Panc1 (cell line): ENCODE data around the gene RPH3AL. TPM values are rescaled to one million over a fixed set of nuclear protein-coding genes. Genes with fewer than 3 reads are reported as not detected.

Source experiments
- ATAC-seq: fragments of 200-7000 bp; cut with Tn5 transposase; 2 replicates; pipeline ENCODE4 v1.9.1; 2020; ENCODE audit warnings: mild to moderate bottlenecking, moderate library complexity
- BruUV-seq: library from RNA; stranded (reverse); fragments of 400-500 nt; replicated peaks from 2 replicates; lab custom pipeline; 2021; lab: Mats Ljungman, UMichigan
- CTCF ChIA-PET: fragments of 300-600 bp; sonication (Branson Sonifier 250); formaldehyde crosslinking; loops from one replicate; lab custom pipeline; 2022; ENCODE audit warnings: antibody characterized with exemption; lab: Charles Lee
- POLR2A ChIA-PET: fragments of 300-600 bp; sonication (Branson Sonifier 250); formaldehyde crosslinking; loops from one replicate; lab custom pipeline; 2022; ENCODE audit warnings: antibody characterized with exemption; lab: Charles Lee
- DNase-seq: peaks from one replicate; pipeline ENCODE4 v3.0.0-alpha.2; 2010; ENCODE audit warnings: low read depth, low spot score
- H3K27ac ChIP-seq: 2 replicates; pipeline ENCODE4 v1.5.1; 2011; ENCODE audit warnings: mild to moderate bottlenecking, low read length, inconsistent platforms
- H3K27me3 ChIP-seq: fragments of 200-500 bp; sonication (Bioruptor generic); 2 replicates; pipeline ENCODE4 v1.6.0; 2014; ENCODE audit warnings: low read length, inconsistent platforms; ENCODE audit not compliant: control insufficient read depth, insufficient read depth
- H3K36me3 ChIP-seq: fragments of 200-500 bp; sonication (Bioruptor generic); 2 replicates; pipeline ENCODE4 v1.5.1; 2014; ENCODE audit warnings: inconsistent platforms, mild to moderate bottlenecking, low read length, moderate library complexity; ENCODE audit not compliant: control insufficient read depth, insufficient read depth
- H3K4me1 ChIP-seq: 2 replicates; pipeline ENCODE4 v1.5.1; 2011; ENCODE audit warnings: inconsistent platforms, mild to moderate bottlenecking, low read length, moderate library complexity; ENCODE audit not compliant: control insufficient read depth, insufficient read depth
- H3K4me3 ChIP-seq, 2 experiments: 2 replicates each; pipeline ENCODE4 v1.5.1; 2011 to 2012; ENCODE audit warnings: low read depth in 2 of 2, low read length in 2 of 2, mild to moderate bottlenecking in 2 of 2, inconsistent platforms in 1 of 2, moderate library complexity in 1 of 2
- H3K9me3 ChIP-seq: fragments of 200-500 bp; sonication (Bioruptor generic); 2 replicates; pipeline ENCODE4 v1.5.1; 2014; ENCODE audit warnings: low read depth, mild to moderate bottlenecking, inconsistent platforms, low read length, moderate library complexity; ENCODE audit not compliant: control insufficient read depth, insufficient read depth
- CTCF ChIP-seq: fragments of 450-650 bp; IDR thresholded peaks from 2 replicates; pipeline ENCODE4 v1.5.1; 2017; ENCODE audit warnings: mild to moderate bottlenecking
- POLR2AphosphoS5 ChIP-seq: IDR thresholded peaks from 2 replicates; pipeline ENCODE4 v1.6.1; 2012; ENCODE audit warnings: mild to moderate bottlenecking, low read depth, low read length, moderate library complexity
- REST ChIP-seq, 2 experiments: IDR thresholded peaks; 2 replicates each; pipeline ENCODE4 v1.6.1; 2011 to 2012; ENCODE audit warnings: low read depth in 2 of 2, control low read depth in 1 of 2, low read length in 1 of 2, mild to moderate bottlenecking in 1 of 2, moderate library complexity in 1 of 2; ENCODE audit not compliant: insufficient read depth in 1 of 2
- SIN3A ChIP-seq: IDR thresholded peaks from 2 replicates; pipeline ENCODE4 v1.6.1; 2012; ENCODE audit warnings: low read depth, mild to moderate bottlenecking, low read length, moderate library complexity, borderline replicate concordance; ENCODE audit not compliant: insufficient read depth
- TCF7L2 ChIP-seq: IDR thresholded peaks from 2 replicates; pipeline ENCODE4 v1.6.1; 2011; ENCODE audit warnings: mild to moderate bottlenecking, low read depth, low read length, inconsistent platforms
- in situ Hi-C: cut with HindIII; loops from 2 replicates; pipeline ENCODE4 v1.10.0; 2016; ENCODE audit warnings: low sequenced_read_pairs, low pct_unique_long_range_greater_than_20kb
- intact Hi-C: fragments of 100-400 bp; cut with micrococcal nuclease; formaldehyde crosslinking; loops from one replicate; pipeline ENCODE4 v1.10.0; 2022; ENCODE audit not compliant: unreplicated experiment
- total RNA-seq: library from RNA; stranded (reverse); gene quantifications from one replicate; pipeline ENCODE4 v1.2.1, GENCODE V29; 2021; ENCODE audit not compliant: unreplicated experiment

The RPH3AL gene
- total RNA-seq, 1 experiment from 2014 or later = 2.2 TPM

GRCh38 chr17:284676-285355, 67.8 kb downstream of the RPH3AL start (continued):
- no peak for TF ChIP-seq POLR2AphosphoS5

GRCh38 chr17:283911-284675, 68.5 kb downstream of the RPH3AL start:
- DNase-seq = no peak
- no peak for TF ChIP-seq REST (IDR thresholded peaks at IDR 0.05; ENCODE audit: insufficient read depth in 1 of 2, low read depth in 2 of 2, low read length in 1 of 2)
- TF ChIP-seq TCF7L2 = no peak
- TF ChIP-seq SIN3A = no peak
- no peak for TF ChIP-seq POLR2AphosphoS5
- TF ChIP-seq CTCF = no peak
- no peak for ATAC-seq
- Histone ChIP-seq H3K9me3 (no peaks in the 10 kb centered on the region), H3K36me3 (no peaks in the 10 kb centered on the region), H3K27ac (no peak overlapping the region), H3K4me3 (no peak overlapping the region), H3K27me3 (no peaks in the 10 kb centered on the region), H3K4me1 (no peaks in the 10 kb centered on the region)
- POLR2A ChIA-PET = no interaction called here
- CTCF ChIA-PET = no interaction called here
- BruUV-seq = no TSS peak
- intact Hi-C loops = no loop called here
- in situ Hi-C loops = no loop called here

- intact Hi-C loops = no loop called here
- no peak overlapping the region for H3K4me3 ChIP-seq
- no peaks in the 10 kb centered on the region for H3K36me3 ChIP-seq
- no peak overlapping the region for H3K27ac ChIP-seq
- TF ChIP-seq POLR2AphosphoS5 (no peak), CTCF (no peak), SIN3A (no peak), TCF7L2 (no peak)
- H3K27me3 ChIP-seq = no peaks in the 10 kb centered on the region
- no TSS peak for BruUV-seq
- ChIA-PET CTCF (interaction anchor here (0.5 kb wide), 1 partner anchor 26 kb away, joined by 16 read pairs; no protein-coding TSS in a partner anchor), POLR2A (interaction anchor here (0.7 kb wide), 1 partner anchor 755 kb away, joined by 3 read pairs; no protein-coding TSS in a partner anchor)
- in situ Hi-C loops = no loop called here
- ATAC-seq = no peak
- DNase-seq = no peak
- H3K4me1 ChIP-seq = no peaks in the 10 kb centered on the region
- no peaks in the 10 kb centered on the region for H3K9me3 ChIP-seq
Observed at GRCh38 chr17:282912-283882, 69.4 kb downstream of the RPH3AL start.
